WTC11 (cell line): Measurements from ENCODE around the gene HEATR5A.

ENCODE experiments used
- SMAD3 ChIP-seq: sonication (generic); formaldehyde crosslinking; IDR thresholded peaks from 2 replicates; pipeline ENCODE4 v1.8.0; 2022; ENCODE audit warnings: missing genetic modification reagents, mild to moderate bottlenecking, borderline replicate concordance
- ZNF232 ChIP-seq: sonication (generic); formaldehyde crosslinking; IDR thresholded peaks from 2 replicates; pipeline ENCODE4 v1.8.0; 2022; ENCODE audit warnings: mild to moderate bottlenecking, missing genetic modification reagents
- TF ChIP-seq, protein P1 (sequence below): fragments of 200-600 bp; IDR thresholded peaks from 2 replicates; pipeline ENCODE4 v1.8.0; 2022; ENCODE audit warnings: antibody characterized with exemption
- TF ChIP-seq, protein P2 (sequence below): sonication (generic); formaldehyde crosslinking; IDR thresholded peaks from 2 replicates; pipeline ENCODE4 v1.8.0; 2023; ENCODE audit warnings: mild to moderate bottlenecking, missing genetic modification reagents

DNA sequence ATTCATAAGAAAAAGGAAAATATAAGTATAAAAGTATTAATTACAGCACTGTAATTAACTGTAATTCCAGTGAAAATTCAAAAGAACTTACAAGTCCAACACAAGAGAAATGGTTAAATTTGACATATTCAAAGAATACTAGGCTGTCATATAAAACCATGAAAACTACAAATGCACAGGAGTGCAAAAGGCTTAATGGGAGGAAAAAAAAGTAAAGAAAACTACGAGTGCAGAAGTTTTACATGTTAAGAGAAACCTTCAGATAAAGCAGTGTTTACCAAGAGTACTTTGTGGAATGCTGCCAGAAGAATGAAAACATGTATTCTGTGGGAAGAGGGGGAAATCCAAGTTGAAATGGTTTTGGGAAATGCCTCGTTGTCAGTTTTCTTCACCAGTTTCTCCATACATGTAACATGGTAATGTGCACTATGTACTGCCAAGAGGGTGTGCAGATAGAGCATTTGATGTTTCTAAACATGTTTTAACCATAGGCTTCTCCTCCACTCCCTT lies 9.1 kb downstream of the HEATR5A start:
- TF ChIP-seq, protein P1, sequence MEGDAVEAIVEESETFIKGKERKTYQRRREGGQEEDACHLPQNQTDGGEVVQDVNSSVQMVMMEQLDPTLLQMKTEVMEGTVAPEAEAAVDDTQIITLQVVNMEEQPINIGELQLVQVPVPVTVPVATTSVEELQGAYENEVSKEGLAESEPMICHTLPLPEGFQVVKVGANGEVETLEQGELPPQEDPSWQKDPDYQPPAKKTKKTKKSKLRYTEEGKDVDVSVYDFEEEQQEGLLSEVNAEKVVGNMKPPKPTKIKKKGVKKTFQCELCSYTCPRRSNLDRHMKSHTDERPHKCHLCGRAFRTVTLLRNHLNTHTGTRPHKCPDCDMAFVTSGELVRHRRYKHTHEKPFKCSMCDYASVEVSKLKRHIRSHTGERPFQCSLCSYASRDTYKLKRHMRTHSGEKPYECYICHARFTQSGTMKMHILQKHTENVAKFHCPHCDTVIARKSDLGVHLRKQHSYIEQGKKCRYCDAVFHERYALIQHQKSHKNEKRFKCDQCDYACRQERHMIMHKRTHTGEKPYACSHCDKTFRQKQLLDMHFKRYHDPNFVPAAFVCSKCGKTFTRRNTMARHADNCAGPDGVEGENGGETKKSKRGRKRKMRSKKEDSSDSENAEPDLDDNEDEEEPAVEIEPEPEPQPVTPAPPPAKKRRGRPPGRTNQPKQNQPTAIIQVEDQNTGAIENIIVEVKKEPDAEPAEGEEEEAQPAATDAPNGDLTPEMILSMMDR, result no peak
- TF ChIP-seq, protein P2, sequence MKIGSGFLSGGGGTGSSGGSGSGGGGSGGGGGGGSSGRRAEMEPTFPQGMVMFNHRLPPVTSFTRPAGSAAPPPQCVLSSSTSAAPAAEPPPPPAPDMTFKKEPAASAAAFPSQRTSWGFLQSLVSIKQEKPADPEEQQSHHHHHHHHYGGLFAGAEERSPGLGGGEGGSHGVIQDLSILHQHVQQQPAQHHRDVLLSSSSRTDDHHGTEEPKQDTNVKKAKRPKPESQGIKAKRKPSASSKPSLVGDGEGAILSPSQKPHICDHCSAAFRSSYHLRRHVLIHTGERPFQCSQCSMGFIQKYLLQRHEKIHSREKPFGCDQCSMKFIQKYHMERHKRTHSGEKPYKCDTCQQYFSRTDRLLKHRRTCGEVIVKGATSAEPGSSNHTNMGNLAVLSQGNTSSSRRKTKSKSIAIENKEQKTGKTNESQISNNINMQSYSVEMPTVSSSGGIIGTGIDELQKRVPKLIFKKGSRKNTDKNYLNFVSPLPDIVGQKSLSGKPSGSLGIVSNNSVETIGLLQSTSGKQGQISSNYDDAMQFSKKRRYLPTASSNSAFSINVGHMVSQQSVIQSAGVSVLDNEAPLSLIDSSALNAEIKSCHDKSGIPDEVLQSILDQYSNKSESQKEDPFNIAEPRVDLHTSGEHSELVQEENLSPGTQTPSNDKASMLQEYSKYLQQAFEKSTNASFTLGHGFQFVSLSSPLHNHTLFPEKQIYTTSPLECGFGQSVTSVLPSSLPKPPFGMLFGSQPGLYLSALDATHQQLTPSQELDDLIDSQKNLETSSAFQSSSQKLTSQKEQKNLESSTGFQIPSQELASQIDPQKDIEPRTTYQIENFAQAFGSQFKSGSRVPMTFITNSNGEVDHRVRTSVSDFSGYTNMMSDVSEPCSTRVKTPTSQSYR (CRISPR knock-in tag), result no peak
- no peak for TF ChIP-seq SMAD3 (CRISPR knock-in tag)
- no peak for TF ChIP-seq ZNF232 (CRISPR knock-in tag)
